Erythroblast (primary cell): ENCODE data around the gene UNG.

Experiments used
- DNase-seq, 2 experiments: peaks; one replicate each; lab custom pipeline; 2025; lab: John Stamatoyannopoulos, UW
- GATA1 ChIP-seq: IDR thresholded peaks from 2 replicates; pipeline ENCODE4 v1.6.1; 2011; ENCODE audit warnings: low read depth, mild to moderate bottlenecking, control low read depth, low read length, moderate library complexity
- POLR2A ChIP-seq: IDR thresholded peaks from 2 replicates; pipeline ENCODE4 v1.6.1; 2011; ENCODE audit warnings: mild to moderate bottlenecking, low read length

Gene UNG

GRCh38 chr12:109121346-109121880, 24.0 kb downstream of the UNG start:
- TF ChIP-seq POLR2A (no peak), GATA1 (no peak)
- DNase-seq = no peak

DNA sequence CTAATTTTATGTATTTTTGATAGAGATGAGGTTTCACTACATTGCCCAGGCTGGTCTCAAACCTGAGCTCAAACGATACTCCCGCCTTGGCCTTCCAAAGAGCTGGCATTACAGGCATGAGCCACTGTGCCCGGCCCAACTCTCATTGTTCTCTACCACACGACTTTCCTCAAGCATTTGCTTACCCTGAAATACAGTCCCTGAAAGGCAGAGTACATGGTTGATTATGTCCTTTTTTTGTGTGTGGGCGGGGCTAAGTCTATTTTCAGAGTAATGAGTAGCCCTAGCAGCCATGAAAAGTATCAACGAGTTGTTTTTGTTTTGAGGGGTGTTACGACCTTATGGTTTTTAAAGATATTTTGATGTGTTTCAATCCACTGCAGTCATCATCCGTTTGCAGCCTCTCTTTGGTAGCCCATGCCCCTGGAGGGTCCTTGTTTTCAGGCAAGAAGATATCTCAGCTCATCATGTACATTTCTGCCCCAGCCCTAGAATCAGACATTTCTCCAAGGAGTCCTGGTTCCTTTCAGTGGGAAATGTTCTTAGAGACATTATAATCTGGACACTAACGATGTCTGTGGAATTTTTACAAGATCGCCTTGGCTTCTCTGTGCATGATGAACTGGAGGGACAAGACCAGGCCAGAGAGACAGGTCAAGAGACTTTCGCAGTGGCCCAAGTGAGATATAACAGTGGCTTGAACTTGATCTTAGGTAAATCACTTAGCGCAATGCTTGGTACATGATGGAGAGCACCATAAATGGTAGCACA, 27.7 kb downstream of the UNG start:
- DNase-seq = no peak
- TF ChIP-seq POLR2A = no peak
- no peak for TF ChIP-seq GATA1

GRCh38 chr12:109125791-109126190, 28.4 kb downstream of the UNG start:
- TF ChIP-seq POLR2A = no peak
- no peak for TF ChIP-seq GATA1
- no peak for DNase-seq

DNA sequence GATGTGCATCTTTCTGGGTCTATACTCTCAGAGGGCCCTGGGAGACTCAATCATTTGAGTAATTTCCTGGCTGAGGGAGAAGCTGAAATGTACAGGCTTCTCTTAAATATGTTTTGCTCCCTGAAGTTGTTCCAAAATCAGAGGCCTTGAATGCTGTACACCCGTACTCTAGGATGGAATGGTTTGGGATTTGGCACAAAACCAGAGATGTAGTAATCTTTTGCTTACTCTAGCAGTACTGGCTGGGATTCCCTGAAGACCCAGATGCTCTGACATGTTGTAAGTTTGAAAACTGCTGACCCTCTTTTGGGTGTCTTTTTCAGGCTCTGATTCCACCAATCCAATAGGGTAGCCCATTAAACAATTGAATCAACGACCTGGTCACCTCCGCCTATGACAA, 29.4 kb downstream of the UNG start:
- no peak for DNase-seq
- TF ChIP-seq GATA1 = no peak
- no peak for TF ChIP-seq POLR2A

- no peak for DNase-seq
- TF ChIP-seq POLR2A (no peak), GATA1 (no peak)
Observed at GRCh38 chr12:109127533-109128242, 30.3 kb downstream of the UNG start.

DNA sequence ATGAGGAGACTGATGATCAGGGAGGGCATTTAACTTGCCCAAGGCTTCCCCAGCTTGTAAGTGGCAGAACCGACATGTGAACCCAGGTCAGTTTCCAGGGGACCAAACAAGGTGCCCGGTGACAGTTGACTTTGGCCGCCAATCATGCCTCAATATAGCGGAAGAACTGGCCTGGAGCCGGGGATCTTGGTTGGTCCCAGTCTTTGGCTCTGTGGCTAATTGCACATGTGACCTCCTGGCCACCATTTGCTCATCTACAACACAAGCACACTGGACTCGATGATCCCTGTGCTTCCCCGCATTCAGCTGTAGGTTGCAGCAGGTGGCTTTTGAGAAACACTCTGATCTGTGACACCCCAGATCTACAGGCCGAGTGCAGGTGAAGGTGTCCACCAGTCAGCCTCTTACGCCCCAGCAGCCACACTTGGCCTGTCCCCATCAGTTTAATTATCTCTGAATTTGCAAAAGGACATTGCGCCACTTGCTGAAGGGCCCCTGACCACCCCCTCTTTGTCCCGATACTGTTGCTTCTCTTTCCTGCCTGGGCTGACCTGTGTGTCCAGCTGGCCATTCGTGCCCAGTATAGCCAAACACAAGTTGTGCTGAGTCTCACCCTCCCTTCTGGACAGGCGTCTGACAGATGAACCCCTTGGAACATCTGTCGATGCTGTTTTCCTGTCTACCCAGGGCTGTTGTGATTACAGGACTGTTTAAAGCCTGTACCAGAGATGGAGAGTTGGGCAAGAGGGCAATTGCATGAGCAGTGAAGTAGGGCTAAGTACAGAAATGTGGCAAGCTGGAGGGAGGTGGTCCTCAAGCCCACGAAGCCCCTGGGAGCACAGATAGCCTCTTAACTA, 33.1 kb downstream of the UNG start:
- TF ChIP-seq POLR2A (no peak), GATA1 (no peak)
- no peak for DNase-seq

DNA sequence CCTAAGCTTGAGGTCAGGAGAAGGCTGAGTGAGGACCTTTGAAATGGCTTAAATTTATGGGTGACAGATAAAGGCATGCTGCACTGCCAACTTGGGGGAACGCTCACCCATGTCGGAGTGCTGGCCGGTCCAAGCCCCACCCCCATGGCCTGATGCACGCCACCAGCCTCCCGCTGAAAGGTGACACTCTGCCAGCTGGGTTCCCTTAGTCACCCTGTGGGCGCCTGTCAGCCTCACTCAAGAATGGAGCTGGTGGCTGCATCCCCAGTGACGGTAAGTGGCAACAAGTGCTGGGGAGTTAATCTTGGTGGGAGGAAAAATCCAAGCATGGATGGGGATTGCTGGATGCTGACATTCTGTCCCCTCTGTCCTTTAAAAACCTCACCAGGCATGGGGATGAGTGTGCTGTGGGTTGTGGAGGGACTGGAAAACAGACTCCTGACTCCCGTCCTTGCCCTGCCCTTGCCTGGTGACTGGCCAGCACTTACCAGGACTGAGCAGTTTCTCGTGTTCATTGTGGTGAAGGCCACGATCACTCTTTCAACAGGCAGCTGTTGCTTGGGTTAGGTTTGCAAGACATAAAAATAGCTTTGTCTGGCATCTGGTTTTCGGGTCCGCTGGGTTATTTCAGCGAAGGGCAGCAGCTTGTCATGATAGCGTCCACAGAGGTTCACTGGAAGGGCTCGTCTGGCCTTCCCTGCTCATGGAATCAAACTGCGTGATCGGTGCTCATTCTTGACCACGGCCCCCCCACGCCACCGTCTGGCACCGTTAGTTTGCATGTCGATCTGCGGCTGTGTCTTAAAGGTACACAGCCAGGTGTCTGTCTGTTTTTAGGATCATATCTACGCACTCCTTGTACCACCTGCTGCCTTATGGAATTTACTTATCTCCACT, 34.0 kb downstream of the UNG start:
- no peak for DNase-seq
- no peak for TF ChIP-seq GATA1
- TF ChIP-seq POLR2A = no peak

GRCh38 chr12:109134186-109134917, 37.0 kb downstream of the UNG start:
- DNase-seq = peak; percentile 21 to 27

GRCh38 chr12:109137055-109137454, 39.7 kb downstream of the UNG start:
- no peak for DNase-seq
- no peak for TF ChIP-seq GATA1

More at GRCh38 chr12:109134186-109134917, 37.0 kb downstream of the UNG start:
- TF ChIP-seq GATA1 = no peak

- TF ChIP-seq POLR2A = no peak
- TF ChIP-seq GATA1 = no peak
Observed at GRCh38 chr12:109139360-109139759, 42.0 kb downstream of the UNG start.

GRCh38 chr12:109139791-109140190, 42.4 kb downstream of the UNG start:
- TF ChIP-seq GATA1 (no peak), POLR2A (no peak)

More at GRCh38 chr12:109139360-109139759, 42.0 kb downstream of the UNG start:
- no peak for DNase-seq

DNA sequence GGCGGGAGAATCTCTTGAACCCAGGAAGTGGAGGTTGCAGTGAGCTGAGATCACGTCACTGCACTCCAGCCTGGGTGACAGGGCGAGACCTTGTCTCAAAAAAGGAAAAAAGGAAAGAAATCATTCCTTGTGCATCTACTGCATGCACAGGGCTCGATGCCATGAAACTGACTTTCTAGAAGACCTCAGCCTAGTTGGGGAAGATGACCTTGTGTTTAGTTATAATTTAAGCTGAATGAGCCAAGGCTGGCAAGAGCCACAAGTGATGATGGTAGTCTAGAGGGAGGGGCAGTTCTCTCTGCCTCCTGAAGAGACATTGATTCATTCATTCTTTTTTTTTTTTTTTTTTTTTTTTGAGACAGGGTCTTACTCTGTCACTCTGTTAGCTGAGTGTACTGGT, 43.2 kb downstream of the UNG start:
- DNase-seq = no peak
- TF ChIP-seq POLR2A (no peak), GATA1 (no peak)

More at GRCh38 chr12:109139791-109140190, 42.4 kb downstream of the UNG start:
- DNase-seq = no peak
